Astrocyte (in vitro differentiated cells and primary cell): Measurements from ENCODE around the gene GPSM3.

Experiments
- EZH2 ChIP-seq: IDR thresholded peaks from 2 replicates; pipeline ENCODE4 v1.6.1; 2012; ENCODE audit warnings: mild to moderate bottlenecking, low read length, inconsistent platforms; ENCODE audit not compliant: insufficient read depth
- TF ChIP-seq, protein P1 (sequence below): IDR thresholded peaks from 2 replicates; pipeline ENCODE4 v1.5.1; 2011; ENCODE audit warnings: low read depth, mild to moderate bottlenecking, inconsistent platforms, low read length, moderate library complexity; ENCODE audit not compliant: insufficient read depth

DNA sequence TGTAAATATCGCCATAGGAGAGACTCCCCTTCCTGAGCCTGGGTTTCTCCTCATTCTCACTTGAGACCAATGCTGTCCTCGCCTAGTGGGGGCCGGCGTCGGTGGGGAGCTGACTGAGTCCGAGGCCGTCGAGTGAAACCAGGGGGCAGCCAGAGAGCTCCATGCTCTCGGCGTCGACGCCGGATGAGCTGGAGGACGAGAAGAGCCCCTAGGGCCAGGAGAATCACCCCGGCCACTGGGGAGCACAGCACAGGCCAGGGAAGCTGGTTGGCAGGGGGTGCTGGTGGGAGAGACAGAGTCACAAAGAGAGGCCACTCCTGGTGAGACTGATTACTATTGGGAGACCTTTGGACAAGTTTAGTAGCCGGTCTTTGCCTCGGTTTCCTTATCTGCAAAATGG, 6.4 kb upstream of the GPSM3 start:
- TF ChIP-seq EZH2, result no peak
- TF ChIP-seq, protein P1, sequence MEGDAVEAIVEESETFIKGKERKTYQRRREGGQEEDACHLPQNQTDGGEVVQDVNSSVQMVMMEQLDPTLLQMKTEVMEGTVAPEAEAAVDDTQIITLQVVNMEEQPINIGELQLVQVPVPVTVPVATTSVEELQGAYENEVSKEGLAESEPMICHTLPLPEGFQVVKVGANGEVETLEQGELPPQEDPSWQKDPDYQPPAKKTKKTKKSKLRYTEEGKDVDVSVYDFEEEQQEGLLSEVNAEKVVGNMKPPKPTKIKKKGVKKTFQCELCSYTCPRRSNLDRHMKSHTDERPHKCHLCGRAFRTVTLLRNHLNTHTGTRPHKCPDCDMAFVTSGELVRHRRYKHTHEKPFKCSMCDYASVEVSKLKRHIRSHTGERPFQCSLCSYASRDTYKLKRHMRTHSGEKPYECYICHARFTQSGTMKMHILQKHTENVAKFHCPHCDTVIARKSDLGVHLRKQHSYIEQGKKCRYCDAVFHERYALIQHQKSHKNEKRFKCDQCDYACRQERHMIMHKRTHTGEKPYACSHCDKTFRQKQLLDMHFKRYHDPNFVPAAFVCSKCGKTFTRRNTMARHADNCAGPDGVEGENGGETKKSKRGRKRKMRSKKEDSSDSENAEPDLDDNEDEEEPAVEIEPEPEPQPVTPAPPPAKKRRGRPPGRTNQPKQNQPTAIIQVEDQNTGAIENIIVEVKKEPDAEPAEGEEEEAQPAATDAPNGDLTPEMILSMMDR, result no peak
